ENCODE data around the gene SLC38A11. TPM values are rescaled to one million over a fixed set of nuclear protein-coding genes. Genes with fewer than 3 reads are reported as not detected.

Gene SLC38A11
- total and polyA plus RNA-seq, 2 of the 13 experiments (the other 11 are each of a cell fraction or from before 2014, with no cell fraction given), result 14.0 to 14.3 TPM

DNA sequence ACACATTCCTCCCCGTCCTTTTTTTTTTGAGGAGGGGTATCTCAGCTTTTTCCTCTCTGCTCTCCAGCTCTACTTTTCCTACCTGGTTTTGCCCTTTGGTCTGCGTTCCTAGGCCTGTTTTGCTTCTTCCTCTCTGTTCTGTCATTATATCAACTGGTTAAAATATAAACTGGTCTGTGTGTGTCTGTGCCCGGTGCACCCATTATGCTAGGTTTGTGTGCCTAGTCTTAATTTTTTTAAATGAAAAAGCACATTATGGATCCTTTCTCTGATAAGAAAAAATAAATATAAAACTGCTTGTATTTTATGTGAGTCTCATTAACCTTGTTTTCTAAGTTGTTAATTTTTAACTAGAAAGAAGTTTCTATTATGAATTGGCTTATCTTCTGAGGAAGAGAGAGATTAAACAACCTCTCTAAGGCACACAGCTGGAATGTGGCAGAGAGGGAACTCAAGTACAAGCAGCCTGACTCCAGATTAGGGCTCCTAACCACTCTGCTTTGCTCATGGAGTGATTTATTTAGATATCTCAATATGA is 17.4 kb downstream of the SLC38A11 start (continued):
- TF ChIP-seq, protein P1, sequence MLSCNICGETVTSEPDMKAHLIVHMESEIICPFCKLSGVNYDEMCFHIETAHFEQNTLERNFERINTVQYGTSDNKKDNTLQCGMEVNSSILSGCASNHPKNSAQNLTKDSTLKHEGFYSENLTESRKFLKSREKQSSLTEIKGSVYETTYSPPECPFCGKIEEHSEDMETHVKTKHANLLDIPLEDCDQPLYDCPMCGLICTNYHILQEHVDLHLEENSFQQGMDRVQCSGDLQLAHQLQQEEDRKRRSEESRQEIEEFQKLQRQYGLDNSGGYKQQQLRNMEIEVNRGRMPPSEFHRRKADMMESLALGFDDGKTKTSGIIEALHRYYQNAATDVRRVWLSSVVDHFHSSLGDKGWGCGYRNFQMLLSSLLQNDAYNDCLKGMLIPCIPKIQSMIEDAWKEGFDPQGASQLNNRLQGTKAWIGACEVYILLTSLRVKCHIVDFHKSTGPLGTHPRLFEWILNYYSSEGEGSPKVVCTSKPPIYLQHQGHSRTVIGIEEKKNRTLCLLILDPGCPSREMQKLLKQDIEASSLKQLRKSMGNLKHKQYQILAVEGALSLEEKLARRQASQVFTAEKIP (CRISPR knock-in tag; IDR thresholded peaks at IDR 0.05; ENCODE audit: borderline replicate concordance), result no peak
- TF ChIP-seq NFKBIZ (CRISPR knock-in tag; IDR thresholded peaks at IDR 0.05) (0 out of 2 replicates have a peak, but pooled peaks have one; percentile 33), RBAK (CRISPR knock-in tag; IDR thresholded peaks at IDR 0.05) (no peak; the same call in 1 of the 2 replicates), TARDBP (CRISPR knock-in tag; IDR thresholded peaks at IDR 0.05) (peak; percentile 42; the same call in 1 of the 2 replicates), CREM (IDR thresholded peaks at IDR 0.05) (peak; percentile 65), CREM (CRISPR knock-in tag; IDR thresholded peaks at IDR 0.05) (no peak), CC2D1A (CRISPR knock-in tag; IDR thresholded peaks at IDR 0.05) (no peak), ZNF121 (CRISPR knock-in tag; IDR thresholded peaks at IDR 0.05) (no peak)
- TF ChIP-seq, protein P2, sequence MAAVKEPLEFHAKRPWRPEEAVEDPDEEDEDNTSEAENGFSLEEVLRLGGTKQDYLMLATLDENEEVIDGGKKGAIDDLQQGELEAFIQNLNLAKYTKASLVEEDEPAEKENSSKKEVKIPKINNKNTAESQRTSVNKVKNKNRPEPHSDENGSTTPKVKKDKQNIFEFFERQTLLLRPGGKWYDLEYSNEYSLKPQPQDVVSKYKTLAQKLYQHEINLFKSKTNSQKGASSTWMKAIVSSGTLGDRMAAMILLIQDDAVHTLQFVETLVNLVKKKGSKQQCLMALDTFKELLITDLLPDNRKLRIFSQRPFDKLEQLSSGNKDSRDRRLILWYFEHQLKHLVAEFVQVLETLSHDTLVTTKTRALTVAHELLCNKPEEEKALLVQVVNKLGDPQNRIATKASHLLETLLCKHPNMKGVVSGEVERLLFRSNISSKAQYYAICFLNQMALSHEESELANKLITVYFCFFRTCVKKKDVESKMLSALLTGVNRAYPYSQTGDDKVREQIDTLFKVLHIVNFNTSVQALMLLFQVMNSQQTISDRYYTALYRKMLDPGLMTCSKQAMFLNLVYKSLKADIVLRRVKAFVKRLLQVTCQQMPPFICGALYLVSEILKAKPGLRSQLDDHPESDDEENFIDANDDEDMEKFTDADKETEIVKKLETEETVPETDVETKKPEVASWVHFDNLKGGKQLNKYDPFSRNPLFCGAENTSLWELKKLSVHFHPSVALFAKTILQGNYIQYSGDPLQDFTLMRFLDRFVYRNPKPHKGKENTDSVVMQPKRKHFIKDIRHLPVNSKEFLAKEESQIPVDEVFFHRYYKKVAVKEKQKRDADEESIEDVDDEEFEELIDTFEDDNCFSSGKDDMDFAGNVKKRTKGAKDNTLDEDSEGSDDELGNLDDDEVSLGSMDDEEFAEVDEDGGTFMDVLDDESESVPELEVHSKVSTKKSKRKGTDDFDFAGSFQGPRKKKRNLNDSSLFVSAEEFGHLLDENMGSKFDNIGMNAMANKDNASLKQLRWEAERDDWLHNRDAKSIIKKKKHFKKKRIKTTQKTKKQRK (IDR thresholded peaks at IDR 0.05; ENCODE audit: low read length), result no peak
- TF ChIP-seq, protein P3, sequence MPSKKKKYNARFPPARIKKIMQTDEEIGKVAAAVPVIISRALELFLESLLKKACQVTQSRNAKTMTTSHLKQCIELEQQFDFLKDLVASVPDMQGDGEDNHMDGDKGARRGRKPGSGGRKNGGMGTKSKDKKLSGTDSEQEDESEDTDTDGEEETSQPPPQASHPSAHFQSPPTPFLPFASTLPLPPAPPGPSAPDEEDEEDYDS (CRISPR knock-in tag; IDR thresholded peaks at IDR 0.05), result peak; percentile 70
- TF ChIP-seq, protein P4, sequence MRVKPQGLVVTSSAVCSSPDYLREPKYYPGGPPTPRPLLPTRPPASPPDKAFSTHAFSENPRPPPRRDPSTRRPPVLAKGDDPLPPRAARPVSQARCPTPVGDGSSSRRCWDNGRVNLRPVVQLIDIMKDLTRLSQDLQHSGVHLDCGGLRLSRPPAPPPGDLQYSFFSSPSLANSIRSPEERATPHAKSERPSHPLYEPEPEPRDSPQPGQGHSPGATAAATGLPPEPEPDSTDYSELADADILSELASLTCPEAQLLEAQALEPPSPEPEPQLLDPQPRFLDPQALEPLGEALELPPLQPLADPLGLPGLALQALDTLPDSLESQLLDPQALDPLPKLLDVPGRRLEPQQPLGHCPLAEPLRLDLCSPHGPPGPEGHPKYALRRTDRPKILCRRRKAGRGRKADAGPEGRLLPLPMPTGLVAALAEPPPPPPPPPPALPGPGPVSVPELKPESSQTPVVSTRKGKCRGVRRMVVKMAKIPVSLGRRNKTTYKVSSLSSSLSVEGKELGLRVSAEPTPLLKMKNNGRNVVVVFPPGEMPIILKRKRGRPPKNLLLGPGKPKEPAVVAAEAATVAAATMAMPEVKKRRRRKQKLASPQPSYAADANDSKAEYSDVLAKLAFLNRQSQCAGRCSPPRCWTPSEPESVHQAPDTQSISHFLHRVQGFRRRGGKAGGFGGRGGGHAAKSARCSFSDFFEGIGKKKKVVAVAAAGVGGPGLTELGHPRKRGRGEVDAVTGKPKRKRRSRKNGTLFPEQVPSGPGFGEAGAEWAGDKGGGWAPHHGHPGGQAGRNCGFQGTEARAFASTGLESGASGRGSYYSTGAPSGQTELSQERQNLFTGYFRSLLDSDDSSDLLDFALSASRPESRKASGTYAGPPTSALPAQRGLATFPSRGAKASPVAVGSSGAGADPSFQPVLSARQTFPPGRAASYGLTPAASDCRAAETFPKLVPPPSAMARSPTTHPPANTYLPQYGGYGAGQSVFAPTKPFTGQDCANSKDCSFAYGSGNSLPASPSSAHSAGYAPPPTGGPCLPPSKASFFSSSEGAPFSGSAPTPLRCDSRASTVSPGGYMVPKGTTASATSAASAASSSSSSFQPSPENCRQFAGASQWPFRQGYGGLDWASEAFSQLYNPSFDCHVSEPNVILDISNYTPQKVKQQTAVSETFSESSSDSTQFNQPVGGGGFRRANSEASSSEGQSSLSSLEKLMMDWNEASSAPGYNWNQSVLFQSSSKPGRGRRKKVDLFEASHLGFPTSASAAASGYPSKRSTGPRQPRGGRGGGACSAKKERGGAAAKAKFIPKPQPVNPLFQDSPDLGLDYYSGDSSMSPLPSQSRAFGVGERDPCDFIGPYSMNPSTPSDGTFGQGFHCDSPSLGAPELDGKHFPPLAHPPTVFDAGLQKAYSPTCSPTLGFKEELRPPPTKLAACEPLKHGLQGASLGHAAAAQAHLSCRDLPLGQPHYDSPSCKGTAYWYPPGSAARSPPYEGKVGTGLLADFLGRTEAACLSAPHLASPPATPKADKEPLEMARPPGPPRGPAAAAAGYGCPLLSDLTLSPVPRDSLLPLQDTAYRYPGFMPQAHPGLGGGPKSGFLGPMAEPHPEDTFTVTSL (CRISPR knock-in tag; IDR thresholded peaks at IDR 0.05; ENCODE audit: borderline replicate concordance), result peak; percentile 68; the same call in 1 of the 2 replicates
- TF ChIP-seq, protein P5, sequence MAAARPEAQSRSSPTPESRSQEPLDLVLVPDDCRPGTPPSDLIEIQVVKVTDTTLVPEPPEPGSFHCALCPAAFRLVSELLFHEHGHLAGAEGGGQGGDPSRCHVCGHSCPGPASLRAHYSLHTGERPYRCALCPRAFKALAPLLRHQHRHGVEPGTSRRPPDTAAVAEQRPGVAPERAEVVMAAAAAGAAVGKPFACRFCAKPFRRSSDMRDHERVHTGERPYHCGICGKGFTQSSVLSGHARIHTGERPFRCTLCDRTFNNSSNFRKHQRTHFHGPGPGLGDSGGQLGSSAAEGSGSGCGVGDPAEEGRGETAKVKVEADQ (CRISPR knock-in tag; IDR thresholded peaks at IDR 0.05; ENCODE audit: borderline replicate concordance), result peak; percentile 30; the same call in 1 of the 2 replicates

All from HepG2 (cell line).